CD4-positive, alpha-beta T cell treated with Interleukin-10 for 1 hour (primary cell): ENCODE results near the gene KIF26A.

ENCODE experiments used
- DNase-seq: peaks from one replicate; pipeline ENCODE4 v3.0.0-alpha.2; 2020

The KIF26A gene

GRCh38 chr14:104101651-104102281, 36.6 kb upstream of the KIF26A start:
- no peak for DNase-seq

DNA sequence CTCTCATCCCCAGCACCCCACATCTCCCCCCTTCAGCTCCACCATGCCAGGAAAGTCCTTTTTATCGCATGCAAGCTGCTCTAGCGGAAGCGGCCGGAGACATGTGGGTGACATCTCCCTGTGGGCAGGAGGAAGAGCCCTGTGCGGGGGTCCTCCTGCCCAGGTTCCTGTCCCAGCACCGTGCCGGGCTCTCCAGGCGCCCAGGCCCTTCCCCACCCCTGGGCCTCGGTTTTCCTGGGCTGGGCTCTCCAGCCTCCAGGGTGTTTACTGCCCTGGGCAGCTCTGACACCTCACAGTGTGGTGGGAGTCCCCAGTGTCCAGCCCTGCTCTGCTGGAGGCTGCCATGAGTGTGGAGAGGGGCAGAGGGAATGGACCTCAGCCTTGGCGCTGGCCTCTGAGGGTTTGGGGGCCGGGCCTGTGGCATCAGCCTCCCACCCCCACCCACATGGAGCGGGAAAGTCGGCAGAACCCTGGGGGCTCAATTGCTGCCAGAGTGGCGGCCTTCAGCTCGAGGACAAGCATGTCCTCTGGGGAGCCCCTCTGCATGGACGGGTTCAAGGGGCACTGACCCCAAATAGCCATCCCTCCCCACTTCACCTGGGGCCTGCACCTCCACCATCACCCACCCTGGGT, 36.0 kb upstream of the KIF26A start:
- no peak for DNase-seq

DNA sequence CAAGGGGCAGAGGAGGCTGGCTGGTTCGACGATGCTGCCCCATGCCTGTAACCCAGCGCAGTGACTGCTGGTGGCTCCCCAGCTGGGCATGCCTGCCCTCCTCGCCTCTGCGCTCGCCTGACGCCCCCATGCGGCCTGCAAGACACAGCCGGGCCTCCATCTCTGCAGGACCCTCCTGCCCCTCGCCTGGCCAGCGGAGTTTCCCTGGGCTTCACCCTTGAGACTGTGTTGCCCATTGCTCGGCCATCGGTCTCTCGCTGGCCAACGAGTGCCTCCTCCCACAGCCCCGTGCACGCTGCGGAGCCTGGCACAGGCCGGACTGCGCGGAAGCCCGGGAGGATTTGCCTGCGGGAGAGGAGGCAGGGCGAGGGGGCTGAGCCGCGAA, 35.3 kb upstream of the KIF26A start:
- no peak for DNase-seq

DNA sequence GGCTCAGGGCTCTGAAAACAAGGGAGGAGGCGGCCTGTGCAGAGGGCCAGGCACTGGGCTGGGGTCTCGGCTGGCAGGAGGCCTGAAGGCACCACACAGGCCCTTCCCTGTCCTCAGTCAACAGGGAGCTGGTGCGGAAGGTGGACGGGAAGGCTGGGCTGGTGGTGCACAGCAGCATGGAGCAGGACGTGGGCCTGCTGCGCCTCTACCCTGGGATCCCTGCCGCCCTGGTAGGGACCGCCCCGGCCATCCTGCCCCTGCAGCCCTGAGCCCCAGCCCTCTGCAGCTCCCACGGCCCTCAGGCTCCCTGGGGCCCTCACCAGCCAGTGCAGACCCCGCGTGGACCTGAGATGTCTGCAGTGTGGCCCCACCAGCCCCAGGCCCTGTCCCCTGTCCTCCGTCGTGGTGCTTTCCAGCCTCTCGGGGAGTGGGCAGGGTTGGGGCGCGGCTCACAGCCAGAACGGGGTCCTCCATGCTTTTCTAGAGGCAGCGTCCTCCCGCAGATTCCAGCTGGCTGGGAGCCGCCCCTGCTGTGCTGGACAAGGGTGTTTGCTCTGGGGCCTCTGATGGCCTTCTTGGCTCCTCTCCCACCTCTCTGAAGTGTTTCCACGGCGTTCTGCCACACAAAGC, 34.8 kb upstream of the KIF26A start:
- DNase-seq, result no peak

GRCh38 chr14:104104076-104104901, 34.1 kb upstream of the KIF26A start:
- no peak for DNase-seq

DNA sequence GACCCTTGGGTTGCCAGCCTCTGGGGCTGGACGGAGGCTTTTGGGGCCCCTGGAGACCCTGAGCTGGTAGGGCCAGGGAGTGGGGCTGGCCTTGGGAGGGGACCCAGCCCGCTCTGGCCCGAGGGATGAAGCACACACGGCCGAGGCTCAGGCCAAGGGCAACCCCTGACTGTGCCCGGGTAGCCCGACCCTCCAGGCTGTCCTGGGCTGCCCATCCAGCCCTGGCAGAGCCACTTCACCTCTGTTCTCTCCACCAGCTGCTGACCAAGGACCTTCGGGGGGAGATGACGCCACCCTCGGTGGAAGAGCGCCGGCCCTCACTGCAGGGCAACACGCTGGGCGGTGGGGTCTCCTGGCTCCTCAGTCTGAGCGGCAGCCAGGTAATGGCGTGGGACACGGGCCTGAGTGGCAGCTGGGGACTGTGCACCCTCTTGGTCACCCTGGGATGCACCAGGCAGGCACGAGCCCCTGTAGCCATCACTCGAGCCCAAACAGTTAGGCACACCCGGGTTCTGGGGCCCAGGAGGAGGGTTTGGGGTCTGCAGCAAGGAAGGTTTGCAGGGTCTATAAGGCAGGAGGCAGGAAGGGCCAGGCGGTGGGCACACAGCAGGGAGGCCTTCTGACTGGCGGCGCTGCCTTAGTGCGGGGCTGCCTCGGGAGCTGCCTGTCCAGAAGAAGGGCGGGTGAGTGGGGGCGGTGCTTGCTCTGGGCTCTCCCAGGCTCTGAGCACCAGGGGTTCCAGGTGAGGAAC, 33.1 kb upstream of the KIF26A start:
- DNase-seq, result no peak

GRCh38 chr14:104105822-104106470, 32.4 kb upstream of the KIF26A start:
- DNase-seq, result no peak

- DNase-seq, result no peak
These were observed 31.9 kb upstream of the KIF26A start for GRCh38 chr14:104106471-104106991.

- no peak for DNase-seq
These were observed 31.2 kb upstream of the KIF26A start for GRCh38 chr14:104107101-104107581.

DNA sequence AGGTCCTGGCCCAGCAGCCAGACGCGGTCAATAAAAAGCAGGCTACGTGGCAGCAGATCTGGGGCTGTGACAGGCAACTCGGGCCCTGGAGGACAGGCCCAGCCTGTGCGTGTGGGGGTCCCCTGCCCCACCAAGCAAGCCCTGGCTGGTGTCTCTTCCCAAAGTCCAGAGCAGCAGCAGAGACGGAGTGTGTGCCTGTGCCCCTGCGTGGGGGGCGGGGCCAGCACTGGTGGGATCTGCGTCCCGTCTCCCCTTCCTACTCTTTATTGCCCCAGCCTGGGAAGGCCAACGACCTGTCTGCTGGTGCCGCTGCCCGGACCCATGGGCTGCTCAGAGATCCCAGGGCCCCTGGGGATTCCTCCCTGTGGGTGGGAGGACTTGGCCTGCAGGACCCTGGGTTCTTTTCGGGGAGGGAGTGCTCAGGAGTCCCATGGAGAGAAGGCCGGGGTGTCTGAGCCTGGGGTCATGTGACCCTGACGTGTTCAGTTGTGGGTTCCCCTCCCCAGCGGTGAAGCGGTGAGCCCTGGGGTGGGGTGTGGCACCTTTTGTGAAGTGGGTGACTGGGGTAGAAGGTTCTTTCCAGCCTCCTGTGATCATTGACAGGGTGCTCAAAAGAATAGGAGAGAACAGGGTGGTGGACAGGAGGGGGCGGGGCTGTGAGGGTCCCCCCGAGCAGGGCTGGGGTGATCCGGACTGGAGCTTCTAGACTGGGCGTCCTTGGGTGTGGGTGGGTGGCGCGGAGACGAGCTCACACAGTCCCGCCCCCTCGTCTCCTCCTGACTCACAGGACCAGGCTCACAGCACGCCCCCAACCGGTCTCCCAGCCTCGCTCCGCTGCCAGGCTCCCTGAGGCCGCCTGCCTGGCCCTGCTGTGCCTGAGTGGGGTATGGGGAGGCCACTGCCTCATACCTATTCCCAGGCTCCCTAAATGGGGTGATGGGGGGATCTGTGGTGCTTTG, 30.5 kb upstream of the KIF26A start:
- no peak for DNase-seq

- DNase-seq, result no peak
These were observed 29.5 kb upstream of the KIF26A start for GRCh38 chr14:104108570-104109541.

- no peak for DNase-seq
These were observed 28.5 kb upstream of the KIF26A start for GRCh38 chr14:104109731-104110361.

- no peak for DNase-seq
These were observed 27.7 kb upstream of the KIF26A start for GRCh38 chr14:104110491-104111209.

DNA sequence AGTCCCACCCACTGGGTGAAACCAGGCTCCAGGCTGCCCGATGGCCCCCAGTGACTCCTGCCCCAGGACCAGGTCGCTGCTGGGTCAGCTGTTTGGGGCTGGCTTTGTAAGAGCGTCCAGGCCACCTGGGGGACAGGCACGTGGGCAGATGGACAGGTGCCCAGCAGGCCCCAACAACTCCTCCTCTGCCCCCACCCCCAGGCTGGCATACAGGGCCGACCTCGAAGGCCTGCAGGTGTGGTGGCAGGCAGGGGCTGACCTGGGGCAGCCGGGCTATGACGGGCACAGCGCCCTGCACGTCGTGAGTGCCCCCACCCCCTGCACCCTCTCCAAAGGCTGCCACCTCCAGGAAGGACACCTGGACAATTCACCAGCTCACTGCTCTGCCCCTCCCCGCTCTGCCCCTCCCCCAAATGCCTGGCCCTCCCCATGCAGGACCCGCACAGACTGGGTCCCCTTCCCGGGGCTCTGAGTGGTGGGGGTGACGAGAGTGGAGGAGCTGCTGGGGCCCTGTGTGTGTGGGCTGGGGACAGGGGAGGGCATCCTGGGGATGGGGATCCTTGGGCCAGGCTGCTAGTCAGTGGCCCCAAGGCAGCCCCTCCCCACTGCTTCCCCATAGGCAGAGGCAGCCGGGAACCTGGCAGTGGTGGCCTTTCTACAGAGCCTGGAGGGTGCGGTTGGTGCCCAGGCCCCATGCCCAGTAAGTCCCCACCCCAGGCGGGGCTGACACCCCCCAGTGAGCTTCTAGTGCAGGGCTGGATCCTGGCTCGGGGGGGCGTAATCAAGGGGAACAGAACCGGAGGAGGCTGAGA, 26.9 kb upstream of the KIF26A start:
- no peak for DNase-seq

DNA sequence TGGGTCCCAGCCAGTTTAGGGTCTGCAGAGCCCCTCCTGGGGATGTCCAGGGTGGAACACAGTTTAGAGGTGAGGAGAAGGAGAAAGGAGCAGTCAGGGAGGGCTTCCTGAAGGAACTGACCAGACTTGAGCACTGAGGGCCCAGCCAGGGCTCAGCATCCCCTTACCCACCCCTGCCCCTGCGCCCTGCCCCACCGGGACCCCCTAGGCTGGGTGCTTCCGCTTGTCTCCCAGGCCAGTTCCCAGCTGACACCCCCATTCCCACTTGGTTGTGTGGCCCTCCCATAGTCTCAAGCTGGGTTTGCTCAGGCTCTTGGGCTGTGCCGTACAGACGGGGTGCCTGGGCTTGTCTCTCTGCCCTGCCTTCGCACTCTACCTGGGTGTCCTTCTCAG, 26.3 kb upstream of the KIF26A start:
- DNase-seq, result no peak

DNA sequence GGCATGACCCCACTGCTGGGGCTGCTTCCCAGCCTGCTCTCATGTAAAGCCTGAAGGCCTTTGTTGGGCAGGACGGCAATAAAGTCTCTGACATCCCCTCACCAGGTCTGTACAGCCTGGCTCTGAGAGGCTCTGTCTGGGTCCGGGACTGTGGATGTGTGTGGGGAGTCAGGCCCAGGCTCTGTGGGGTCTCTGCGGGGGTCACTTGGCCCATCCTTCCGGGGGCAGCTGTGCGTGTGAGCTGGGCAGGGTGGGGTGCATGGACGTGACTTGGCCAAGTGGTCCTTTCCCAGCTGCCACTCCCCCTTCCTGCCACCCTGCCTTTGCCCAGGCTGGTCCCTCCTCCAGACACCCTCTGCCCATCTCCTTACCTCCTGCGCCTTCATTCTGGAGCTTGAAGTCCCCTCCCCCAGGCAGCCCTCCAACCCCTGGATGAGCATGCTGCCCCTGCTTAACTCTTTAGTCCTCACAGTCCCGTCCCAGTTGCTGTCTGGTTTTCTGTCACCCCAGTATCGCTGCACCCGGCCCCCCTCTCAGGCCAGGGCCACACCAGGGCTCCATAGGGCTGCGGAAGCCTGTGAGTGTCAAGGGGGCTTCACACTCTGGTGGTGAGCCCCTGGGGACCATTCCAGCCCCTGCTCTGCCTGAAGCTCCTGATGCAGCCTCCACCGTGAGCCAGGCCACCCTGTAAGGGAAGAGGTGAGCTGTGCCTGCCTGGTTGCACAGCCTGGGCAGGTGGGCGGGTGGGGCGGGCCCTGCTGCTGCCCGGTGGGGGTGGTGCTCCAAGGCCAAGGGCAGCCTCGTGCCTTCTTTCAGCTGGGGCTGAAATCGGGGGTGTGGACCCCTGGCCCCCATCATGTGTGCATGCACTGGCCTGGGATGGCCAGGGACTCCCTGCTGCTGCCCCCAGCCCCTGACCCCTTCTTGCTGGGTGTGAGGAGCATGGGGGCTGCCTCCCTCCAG, 25.5 kb upstream of the KIF26A start:
- DNase-seq, result no peak
